Measurements from ENCODE around the gene SGO1.
"Not testable (repeated sequence)": the region's sequence is repeated elsewhere in the genome, so short reads cannot be mapped to it uniquely, and the experiment has no call there.

SGO1 gene

GRCh38 chr3:20185679-20186599, at the start of gene SGO1:
SGO1 (minus strand) TSS chr3:20186206; CDS start chr3:20184027, 2,179 bp downstream.
- H3K36me3 ChIP-seq (ENCODE audit: control insufficient read depth, insufficient read depth, low read length): peaks cover 28% of the 10 kb centered on the region
- H3K9ac ChIP-seq (ENCODE audit: low read depth, low read length): peak within 1 kb of the TSS; percentile 89
- H3K4me3 ChIP-seq (ENCODE audit: low read depth, low read length): peak within 1 kb of the TSS; percentile 94
- no peaks in the 10 kb centered on the region for H3K9me3 ChIP-seq (ENCODE audit: control insufficient read depth, insufficient read depth, low read length)
- no peaks in the 10 kb centered on the region for H3K27me3 ChIP-seq (ENCODE audit: control insufficient read depth, insufficient read depth, low read length)
- peaks cover 13% of the 10 kb centered on the region for H3K4me1 ChIP-seq (ENCODE audit: control insufficient read depth, insufficient read depth, low read length)
- peak within 1 kb of the TSS; percentile 94 for H3K27ac ChIP-seq (ENCODE audit: low read depth, low read length)

GRCh38 chr3:20235796-20236195, 49.8 kb upstream of the SGO1 start:
- H3K36me3 ChIP-seq (ENCODE audit: control insufficient read depth, insufficient read depth, low read length): no peaks in the 10 kb centered on the region
- H3K27me3 ChIP-seq (ENCODE audit: control insufficient read depth, insufficient read depth, low read length): no peaks in the 10 kb centered on the region
- no peak overlapping the region for H3K9ac ChIP-seq (ENCODE audit: low read depth, low read length)
- H3K4me1 ChIP-seq (ENCODE audit: control insufficient read depth, insufficient read depth, low read length): no peaks in the 10 kb centered on the region
- no peak overlapping the region for H3K27ac ChIP-seq (ENCODE audit: low read depth, low read length)
- no peaks in the 10 kb centered on the region for H3K9me3 ChIP-seq (ENCODE audit: control insufficient read depth, insufficient read depth, low read length)
- no peak overlapping the region for H3K4me3 ChIP-seq (ENCODE audit: low read depth, low read length)

- Histone ChIP-seq H3K27me3 (ENCODE audit: control insufficient read depth, insufficient read depth, low read length) (no peaks in the 10 kb centered on the region), H3K9me3 (ENCODE audit: control insufficient read depth, insufficient read depth, low read length) (no peaks in the 10 kb centered on the region), H3K4me3 (ENCODE audit: low read depth, low read length) (no peak overlapping the region), H3K9ac (ENCODE audit: low read depth, low read length) (no peak overlapping the region), H3K4me1 (ENCODE audit: control insufficient read depth, insufficient read depth, low read length) (no peaks in the 10 kb centered on the region), H3K27ac (ENCODE audit: low read depth, low read length) (no peak overlapping the region), H3K36me3 (ENCODE audit: control insufficient read depth, insufficient read depth, low read length) (no peaks in the 10 kb centered on the region)
These were observed 47.1 kb upstream of the SGO1 start for GRCh38 chr3:20232906-20233780.

- Histone ChIP-seq H3K9ac (ENCODE audit: low read depth, low read length) (no peak overlapping the region), H3K4me3 (ENCODE audit: low read depth, low read length) (no peak overlapping the region), H3K27ac (ENCODE audit: low read depth, low read length) (no peak overlapping the region), H3K4me1 (ENCODE audit: control insufficient read depth, insufficient read depth, low read length) (no peaks in the 10 kb centered on the region), H3K27me3 (ENCODE audit: control insufficient read depth, insufficient read depth, low read length) (no peaks in the 10 kb centered on the region), H3K36me3 (ENCODE audit: control insufficient read depth, insufficient read depth, low read length) (no peaks in the 10 kb centered on the region), H3K9me3 (ENCODE audit: control insufficient read depth, insufficient read depth, low read length) (no peaks in the 10 kb centered on the region)
These were observed 44.9 kb upstream of the SGO1 start for GRCh38 chr3:20230954-20231353.

- H3K27me3 ChIP-seq (ENCODE audit: control insufficient read depth, insufficient read depth, low read length): no peaks in the 10 kb centered on the region
- H3K27ac ChIP-seq (ENCODE audit: low read depth, low read length): no peak overlapping the region
- no peaks in the 10 kb centered on the region for H3K9me3 ChIP-seq (ENCODE audit: control insufficient read depth, insufficient read depth, low read length)
- no peak overlapping the region for H3K4me3 ChIP-seq (ENCODE audit: low read depth, low read length)
- peaks cover 14% of the 10 kb centered on the region; the same call in 1 of the 2 replicates for H3K4me1 ChIP-seq (ENCODE audit: control insufficient read depth, insufficient read depth, low read length)
- H3K36me3 ChIP-seq (ENCODE audit: control insufficient read depth, insufficient read depth, low read length): no peaks in the 10 kb centered on the region
- no peak overlapping the region for H3K9ac ChIP-seq (ENCODE audit: low read depth, low read length)
These were observed 39.8 kb upstream of the SGO1 start for GRCh38 chr3:20225769-20226168.

- no peaks in the 10 kb centered on the region for H3K9me3 ChIP-seq (ENCODE audit: control insufficient read depth, insufficient read depth, low read length)
- peak overlapping the region; percentile 76 for H3K27ac ChIP-seq (ENCODE audit: low read depth, low read length)
- no peak overlapping the region for H3K4me3 ChIP-seq (ENCODE audit: low read depth, low read length)
- no peaks in the 10 kb centered on the region for H3K27me3 ChIP-seq (ENCODE audit: control insufficient read depth, insufficient read depth, low read length)
- H3K36me3 ChIP-seq (ENCODE audit: control insufficient read depth, insufficient read depth, low read length): no peaks in the 10 kb centered on the region
- H3K9ac ChIP-seq (ENCODE audit: low read depth, low read length): no peak overlapping the region
- H3K4me1 ChIP-seq (ENCODE audit: control insufficient read depth, insufficient read depth, low read length): peaks cover 14% of the 10 kb centered on the region; the same call in 1 of the 2 replicates
These were observed 36.3 kb upstream of the SGO1 start for GRCh38 chr3:20222274-20222673.

- Histone ChIP-seq H3K9ac (ENCODE audit: low read depth, low read length) (no peak overlapping the region), H3K27ac (ENCODE audit: low read depth, low read length) (no peak overlapping the region)
These were observed 32.2 kb upstream of the SGO1 start for GRCh38 chr3:20218215-20218614.

GRCh38 chr3:20215636-20216035, 29.6 kb upstream of the SGO1 start:
- Histone ChIP-seq H3K9ac (ENCODE audit: low read depth, low read length) (no peak overlapping the region), H3K36me3 (ENCODE audit: control insufficient read depth, insufficient read depth, low read length) (no peaks in the 10 kb centered on the region), H3K27ac (ENCODE audit: low read depth, low read length) (no peak overlapping the region), H3K4me3 (ENCODE audit: low read depth, low read length) (no peak overlapping the region), H3K27me3 (ENCODE audit: control insufficient read depth, insufficient read depth, low read length) (no peaks in the 10 kb centered on the region), H3K4me1 (ENCODE audit: control insufficient read depth, insufficient read depth, low read length) (no peaks in the 10 kb centered on the region), H3K9me3 (ENCODE audit: control insufficient read depth, insufficient read depth, low read length) (no peaks in the 10 kb centered on the region)

More at GRCh38 chr3:20218215-20218614, 32.2 kb upstream of the SGO1 start:
- H3K4me3 ChIP-seq (ENCODE audit: low read depth, low read length): no peak overlapping the region
- H3K4me1 ChIP-seq (ENCODE audit: control insufficient read depth, insufficient read depth, low read length): peaks cover 10% of the 10 kb centered on the region; the same call in 1 of the 2 replicates
- no peaks in the 10 kb centered on the region for H3K36me3 ChIP-seq (ENCODE audit: control insufficient read depth, insufficient read depth, low read length)
- H3K27me3 ChIP-seq (ENCODE audit: control insufficient read depth, insufficient read depth, low read length): no peaks in the 10 kb centered on the region
- H3K9me3 ChIP-seq (ENCODE audit: control insufficient read depth, insufficient read depth, low read length): no peaks in the 10 kb centered on the region

GRCh38 chr3:20213491-20213890, 27.5 kb upstream of the SGO1 start:
- not testable (repeated sequence) for H3K27me3 ChIP-seq (ENCODE audit: control insufficient read depth, insufficient read depth, low read length); H3K4me3 ChIP-seq (ENCODE audit: low read depth, low read length); H3K27ac ChIP-seq (ENCODE audit: low read depth, low read length); H3K9me3 ChIP-seq (ENCODE audit: control insufficient read depth, insufficient read depth, low read length); H3K9ac ChIP-seq (ENCODE audit: low read depth, low read length); H3K36me3 ChIP-seq (ENCODE audit: control insufficient read depth, insufficient read depth, low read length); H3K4me1 ChIP-seq (ENCODE audit: control insufficient read depth, insufficient read depth, low read length)

GRCh38 chr3:20207945-20208344, 21.9 kb upstream of the SGO1 start:
- not testable (repeated sequence) for H3K9ac ChIP-seq (ENCODE audit: low read depth, low read length); H3K4me1 ChIP-seq (ENCODE audit: control insufficient read depth, insufficient read depth, low read length); H3K36me3 ChIP-seq (ENCODE audit: control insufficient read depth, insufficient read depth, low read length); H3K4me3 ChIP-seq (ENCODE audit: low read depth, low read length); H3K9me3 ChIP-seq (ENCODE audit: control insufficient read depth, insufficient read depth, low read length); H3K27ac ChIP-seq (ENCODE audit: low read depth, low read length); H3K27me3 ChIP-seq (ENCODE audit: control insufficient read depth, insufficient read depth, low read length)

- H3K9ac ChIP-seq (ENCODE audit: low read depth, low read length); H3K27me3 ChIP-seq (ENCODE audit: control insufficient read depth, insufficient read depth, low read length); H3K27ac ChIP-seq (ENCODE audit: low read depth, low read length); H3K4me1 ChIP-seq (ENCODE audit: control insufficient read depth, insufficient read depth, low read length); H3K36me3 ChIP-seq (ENCODE audit: control insufficient read depth, insufficient read depth, low read length); H3K4me3 ChIP-seq (ENCODE audit: low read depth, low read length); H3K9me3 ChIP-seq (ENCODE audit: control insufficient read depth, insufficient read depth, low read length): not testable (repeated sequence)
These were observed 19.9 kb upstream of the SGO1 start for GRCh38 chr3:20205898-20206297.
